Subcutaneous adipose tissue (tissue), 4 donors: ENCODE results near the gene RPA1. TPM values are rescaled to one million over a fixed set of nuclear protein-coding genes. Genes with fewer than 3 reads are reported as not detected.

Experiments
- total RNA-seq, 4 donors: library from RNA; depleted of rRNA; stranded (reverse); fragments of >200 nt; gene quantifications; one replicate each; pipeline ENCODE4 v1.1.0, GENCODE V29; 2016
- TF ChIP-seq, protein P1 (sequence below): fragments of 450-650 bp; IDR thresholded peaks from one replicate; pipeline ENCODE4 v1.5.1; 2016; ENCODE audit warnings: low read depth, mild to moderate bottlenecking, control low read depth, antibody characterized with exemption, moderate library complexity

RPA1 gene
- total RNA-seq, 4 donors from 2014 or later: 29.3 to 34.3 (median 31.1) TPM

DNA sequence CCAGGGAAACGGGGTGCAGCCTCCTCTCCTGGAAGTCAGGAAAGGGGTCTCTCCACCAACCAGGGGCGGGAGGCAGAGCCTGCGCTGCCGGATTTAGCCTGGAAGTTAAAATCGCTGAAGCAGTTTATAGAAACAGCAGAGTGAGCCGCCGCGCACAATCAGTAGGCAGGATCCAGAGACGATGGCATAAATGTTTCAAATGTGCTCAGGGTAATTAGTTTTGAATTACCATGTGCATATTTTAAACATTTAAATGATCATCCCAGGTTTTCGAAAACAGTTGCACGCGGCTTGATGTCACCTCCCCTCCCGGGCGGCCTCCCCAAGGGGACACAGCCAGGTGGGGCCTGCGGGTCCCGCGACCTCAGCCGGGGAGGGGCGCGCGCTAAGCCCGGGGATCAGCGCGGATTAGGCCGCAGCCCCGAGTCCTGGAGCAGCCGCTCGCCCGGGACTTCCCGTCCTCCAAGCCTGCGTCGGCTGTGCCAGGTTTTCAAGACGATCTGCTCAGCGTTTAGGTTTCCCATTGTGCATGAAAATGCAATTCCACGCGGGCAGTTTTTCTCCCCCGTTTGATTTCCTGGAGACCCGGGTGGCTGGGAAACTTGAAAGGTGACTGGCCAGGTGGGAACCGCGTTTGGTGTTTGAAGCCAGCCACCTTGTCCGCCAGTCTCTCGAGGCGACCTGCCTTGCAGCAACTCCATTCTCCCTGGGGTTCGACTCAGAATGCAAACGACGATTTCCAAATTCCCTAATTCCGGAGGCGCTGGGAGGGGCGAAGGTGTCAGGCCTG is 78.3 kb downstream of the RPA1 start:
- TF ChIP-seq, protein P1, sequence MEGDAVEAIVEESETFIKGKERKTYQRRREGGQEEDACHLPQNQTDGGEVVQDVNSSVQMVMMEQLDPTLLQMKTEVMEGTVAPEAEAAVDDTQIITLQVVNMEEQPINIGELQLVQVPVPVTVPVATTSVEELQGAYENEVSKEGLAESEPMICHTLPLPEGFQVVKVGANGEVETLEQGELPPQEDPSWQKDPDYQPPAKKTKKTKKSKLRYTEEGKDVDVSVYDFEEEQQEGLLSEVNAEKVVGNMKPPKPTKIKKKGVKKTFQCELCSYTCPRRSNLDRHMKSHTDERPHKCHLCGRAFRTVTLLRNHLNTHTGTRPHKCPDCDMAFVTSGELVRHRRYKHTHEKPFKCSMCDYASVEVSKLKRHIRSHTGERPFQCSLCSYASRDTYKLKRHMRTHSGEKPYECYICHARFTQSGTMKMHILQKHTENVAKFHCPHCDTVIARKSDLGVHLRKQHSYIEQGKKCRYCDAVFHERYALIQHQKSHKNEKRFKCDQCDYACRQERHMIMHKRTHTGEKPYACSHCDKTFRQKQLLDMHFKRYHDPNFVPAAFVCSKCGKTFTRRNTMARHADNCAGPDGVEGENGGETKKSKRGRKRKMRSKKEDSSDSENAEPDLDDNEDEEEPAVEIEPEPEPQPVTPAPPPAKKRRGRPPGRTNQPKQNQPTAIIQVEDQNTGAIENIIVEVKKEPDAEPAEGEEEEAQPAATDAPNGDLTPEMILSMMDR: no peak

DNA sequence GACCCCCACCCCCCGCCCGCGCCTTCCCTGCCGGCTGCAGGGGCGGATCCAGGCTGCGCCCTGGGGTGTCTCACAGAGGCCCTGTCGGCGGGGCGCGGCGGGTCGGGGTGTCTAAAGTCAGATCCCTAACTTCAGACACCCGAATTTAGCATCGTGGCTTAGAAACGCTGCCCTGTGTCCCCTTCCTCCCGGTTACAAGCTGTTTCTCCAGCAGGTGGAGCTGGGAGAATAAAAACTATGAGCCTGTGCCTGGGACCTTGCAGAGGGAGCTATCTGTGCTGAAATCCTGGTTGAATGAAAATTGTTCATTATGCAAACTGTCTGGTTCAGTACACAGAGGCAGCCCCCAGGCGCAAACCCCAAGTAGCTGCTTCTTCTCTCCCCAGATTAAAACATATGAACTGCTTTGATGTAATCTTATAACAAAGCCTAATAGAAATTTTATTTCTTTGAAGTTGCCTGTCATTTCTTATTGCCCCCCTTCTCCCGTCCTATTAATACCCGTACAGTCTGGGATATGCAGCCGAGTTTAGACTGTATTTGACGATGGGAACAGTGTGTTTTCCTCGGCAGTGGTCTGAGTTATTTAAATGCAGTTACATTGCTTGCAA is 79.0 kb downstream of the RPA1 start:
- TF ChIP-seq, protein P1: no peak

DNA sequence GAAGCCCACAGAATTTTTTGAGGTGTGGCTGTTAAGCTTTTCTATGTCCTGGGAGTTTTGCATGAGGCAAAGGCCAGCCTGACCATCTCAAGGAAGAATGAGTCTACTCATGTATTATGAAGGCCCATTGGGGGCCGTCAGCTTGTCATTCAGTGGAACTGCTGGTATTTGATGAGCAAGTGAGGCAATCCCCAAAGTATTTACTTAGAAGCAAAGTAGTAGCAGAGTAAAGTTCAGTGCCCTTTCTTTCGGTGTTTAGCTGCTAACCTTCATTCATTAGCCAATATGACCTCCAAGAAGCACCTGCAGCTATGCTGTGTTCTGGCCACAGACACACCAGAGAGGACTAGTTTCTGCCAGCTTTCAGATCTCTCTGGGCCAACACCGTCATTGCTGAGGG is 80.2 kb downstream of the RPA1 start:
- TF ChIP-seq, protein P1: no peak

DNA sequence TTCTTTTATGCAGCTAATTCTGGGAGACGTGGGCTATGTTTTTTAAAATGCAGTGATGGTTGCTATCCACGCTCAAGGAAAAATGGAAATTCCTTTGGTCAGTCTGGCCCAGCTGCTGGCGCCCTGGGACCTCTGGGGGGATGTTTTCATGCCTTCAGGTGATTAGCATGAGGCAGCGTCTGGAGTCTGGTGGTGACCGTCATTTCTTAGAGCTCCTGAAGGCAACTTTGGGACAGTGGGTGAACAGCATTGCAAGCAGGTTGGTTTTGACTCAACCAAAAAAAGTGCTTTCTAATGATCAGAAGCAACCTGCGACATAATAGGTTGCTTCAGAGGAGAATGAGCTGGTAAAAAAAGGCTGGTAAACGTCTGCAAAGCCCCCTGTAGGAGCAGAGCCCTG is 82.3 kb downstream of the RPA1 start:
- TF ChIP-seq, protein P1: no peak

DNA sequence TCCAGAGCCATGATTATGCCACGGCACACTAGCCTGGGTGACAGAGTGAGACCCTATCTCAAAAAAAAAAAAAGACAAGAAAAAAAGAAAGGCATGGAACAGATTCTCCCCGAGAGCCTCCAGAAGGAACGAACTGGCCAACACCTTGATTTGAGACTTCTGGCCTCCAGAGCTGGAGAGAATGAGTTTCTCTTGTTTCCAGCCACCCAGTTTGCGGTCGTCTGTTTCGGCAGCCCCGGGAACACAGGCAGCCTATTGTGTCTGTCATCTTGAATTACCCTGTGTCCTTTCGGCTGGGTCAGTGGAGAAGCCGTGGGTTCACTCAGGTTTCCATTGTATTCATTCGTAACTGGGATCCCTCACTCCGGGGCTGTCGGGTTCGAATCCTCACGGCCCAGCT is 83.9 kb downstream of the RPA1 start:
- TF ChIP-seq, protein P1: no peak

DNA sequence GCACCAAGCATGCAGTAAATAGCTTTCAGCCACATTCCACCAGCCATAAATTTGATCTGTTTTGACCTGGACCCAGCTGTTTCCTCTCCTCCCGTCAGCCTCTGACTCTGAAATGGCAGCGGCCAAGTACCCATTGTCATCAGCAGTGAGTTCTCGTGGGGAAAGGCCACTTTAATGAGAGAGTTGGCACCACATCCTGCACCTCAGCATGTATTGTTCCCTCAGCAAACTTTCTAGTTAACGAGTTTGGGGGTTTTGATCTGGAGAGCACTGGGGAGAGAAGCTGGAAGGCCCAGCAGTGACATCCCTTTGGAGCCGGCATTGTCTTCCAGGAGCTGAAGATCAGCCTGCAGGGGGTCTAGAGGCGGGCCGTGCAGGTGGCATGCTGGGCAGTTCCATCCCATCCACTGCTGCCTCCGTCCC is 84.9 kb downstream of the RPA1 start:
- TF ChIP-seq, protein P1: no peak

DNA sequence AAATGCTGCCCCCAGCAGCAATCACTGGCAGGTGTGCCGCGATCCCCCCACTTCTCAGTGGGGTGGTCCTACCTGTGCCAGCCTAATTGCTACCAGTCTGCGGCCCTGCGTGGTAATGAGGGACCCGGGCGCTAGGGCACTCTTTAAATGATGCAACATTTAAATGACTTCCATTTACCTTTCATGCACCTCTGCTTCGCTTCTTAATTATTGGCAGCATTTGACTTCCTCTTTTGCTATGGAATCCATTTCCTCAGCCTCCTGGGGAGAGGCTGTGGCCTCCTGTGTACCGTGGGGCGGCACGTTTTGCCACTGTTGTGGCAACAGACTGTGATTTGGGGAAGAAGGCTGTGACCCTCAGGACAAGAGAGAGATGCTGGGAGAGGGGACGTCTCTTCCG is 86.1 kb downstream of the RPA1 start:
- TF ChIP-seq, protein P1: no peak
